HG03045 (cell line): ENCODE data around the gene ZNF778.

Source experiments
- ATAC-seq: cut with Tn5 transposase; IDR thresholded peaks from one replicate; pipeline ENCODE4 v1.9.1; 2021; ENCODE audit warnings: mild to moderate bottlenecking, moderate library complexity; ENCODE audit not compliant: unreplicated experiment

ZNF778 gene

DNA sequence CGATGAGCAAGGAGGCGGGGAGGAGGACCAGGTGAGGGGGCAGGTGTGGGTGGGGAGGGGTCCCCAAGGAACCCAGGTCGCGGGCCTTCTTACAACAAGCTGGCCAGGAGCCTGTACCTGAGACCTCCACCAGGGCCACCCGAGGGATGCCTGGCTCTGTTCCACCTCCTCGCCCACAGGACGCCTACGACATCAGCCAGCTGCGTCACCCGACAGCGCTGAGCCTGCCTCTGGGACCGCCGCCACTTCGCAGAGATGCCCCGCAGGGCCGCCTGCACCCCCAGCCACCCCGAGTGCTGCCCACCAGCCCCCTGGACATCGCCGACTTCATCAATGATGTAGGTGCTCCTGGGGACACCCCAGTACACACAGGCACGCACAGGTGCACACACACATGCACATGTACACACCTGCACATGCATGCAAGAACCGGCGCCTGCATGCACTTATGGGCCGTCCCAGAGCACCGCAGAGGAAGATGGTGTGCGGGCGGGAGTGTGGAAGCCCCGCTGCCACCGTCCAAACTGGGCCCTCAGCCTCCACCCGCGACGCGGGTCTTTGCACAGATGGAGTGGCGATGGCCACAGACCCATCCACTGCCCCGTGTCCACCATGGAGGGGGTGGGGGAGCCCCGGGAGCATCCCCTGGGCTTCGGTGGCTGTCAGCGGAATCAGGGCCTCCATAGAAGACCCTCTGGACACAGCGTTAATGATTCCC lies 23.8 kb upstream of the ZNF778 start:
- ATAC-seq, result no peak

DNA sequence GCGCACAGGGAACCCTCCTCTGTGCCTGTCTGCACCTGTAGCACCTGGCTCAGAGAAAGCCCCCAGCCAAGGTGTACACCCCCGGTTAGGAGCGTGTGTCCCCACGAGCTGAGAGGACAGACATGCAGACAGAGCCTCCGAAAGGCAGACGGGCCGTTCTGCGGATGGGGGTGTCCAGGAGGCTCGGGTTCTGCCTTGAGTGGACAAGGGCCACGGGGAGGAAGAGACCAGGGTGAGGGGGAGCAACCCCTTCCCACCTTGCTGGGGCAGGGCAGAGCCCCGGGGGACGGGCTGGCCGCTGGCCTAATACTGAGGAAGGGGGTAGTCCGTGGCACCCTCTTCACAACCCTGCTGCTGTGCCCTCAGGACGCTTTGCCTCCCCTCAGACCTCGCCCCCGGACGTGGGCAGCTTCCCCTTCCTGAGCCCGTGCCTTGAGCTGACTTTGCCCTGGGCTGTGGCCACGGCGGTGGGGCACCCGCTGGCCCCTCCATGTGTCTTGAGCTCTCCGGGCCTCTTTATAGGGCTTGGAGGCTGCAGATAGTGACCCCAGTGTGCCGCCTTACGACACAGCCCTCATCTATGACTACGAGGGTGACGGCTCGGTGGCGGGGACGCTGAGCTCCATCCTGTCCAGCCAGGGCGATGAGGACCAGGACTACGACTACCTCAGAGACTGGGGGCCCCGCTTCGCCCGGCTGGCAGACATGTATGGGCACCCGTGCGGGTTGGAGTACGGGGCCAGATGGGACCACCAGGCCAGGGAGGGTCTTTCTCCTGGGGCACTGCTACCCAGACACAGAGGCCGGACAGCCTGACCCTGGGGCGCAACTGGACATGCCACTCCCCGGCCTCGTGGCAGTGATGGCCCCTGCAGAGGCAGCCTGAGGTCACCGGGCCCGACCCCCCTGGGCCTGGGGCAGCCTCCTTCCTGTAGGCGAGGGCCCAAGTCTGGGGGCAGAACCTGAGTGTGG lies 22.9 kb upstream of the ZNF778 start:
- ATAC-seq, result no peak

DNA sequence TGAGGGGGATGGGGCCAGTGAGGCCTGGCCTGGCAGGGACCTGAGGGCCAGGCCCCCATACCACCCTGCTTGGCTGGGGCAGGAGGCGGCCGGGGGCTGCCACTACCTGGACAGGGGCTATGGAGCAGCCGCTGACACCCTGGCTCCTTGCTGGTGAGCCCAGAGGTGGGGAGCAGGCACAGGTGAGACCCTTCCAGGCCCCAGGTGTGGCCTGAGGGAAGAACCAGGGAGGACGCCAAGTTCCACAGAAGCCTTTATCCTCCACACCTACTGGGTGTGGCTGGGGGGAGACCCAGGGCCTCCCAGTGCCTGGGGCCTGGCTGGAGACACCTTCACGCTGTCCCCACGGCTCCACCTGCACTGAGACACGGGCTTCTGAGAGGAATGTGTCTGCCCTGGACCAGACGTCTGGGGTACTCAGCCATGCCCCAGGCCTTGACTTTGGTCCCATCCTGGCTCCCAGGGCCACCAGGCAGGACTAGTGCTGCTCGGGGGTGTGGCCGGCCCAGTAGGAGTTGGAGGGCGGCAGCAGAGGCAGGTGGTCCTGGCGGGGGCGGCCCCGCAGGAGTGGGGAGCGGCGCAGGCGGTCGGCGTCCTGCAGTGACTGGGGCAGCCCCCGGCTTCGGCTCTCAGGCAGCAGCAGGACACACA lies 21.9 kb upstream of the ZNF778 start:
- ATAC-seq, result no peak

DNA sequence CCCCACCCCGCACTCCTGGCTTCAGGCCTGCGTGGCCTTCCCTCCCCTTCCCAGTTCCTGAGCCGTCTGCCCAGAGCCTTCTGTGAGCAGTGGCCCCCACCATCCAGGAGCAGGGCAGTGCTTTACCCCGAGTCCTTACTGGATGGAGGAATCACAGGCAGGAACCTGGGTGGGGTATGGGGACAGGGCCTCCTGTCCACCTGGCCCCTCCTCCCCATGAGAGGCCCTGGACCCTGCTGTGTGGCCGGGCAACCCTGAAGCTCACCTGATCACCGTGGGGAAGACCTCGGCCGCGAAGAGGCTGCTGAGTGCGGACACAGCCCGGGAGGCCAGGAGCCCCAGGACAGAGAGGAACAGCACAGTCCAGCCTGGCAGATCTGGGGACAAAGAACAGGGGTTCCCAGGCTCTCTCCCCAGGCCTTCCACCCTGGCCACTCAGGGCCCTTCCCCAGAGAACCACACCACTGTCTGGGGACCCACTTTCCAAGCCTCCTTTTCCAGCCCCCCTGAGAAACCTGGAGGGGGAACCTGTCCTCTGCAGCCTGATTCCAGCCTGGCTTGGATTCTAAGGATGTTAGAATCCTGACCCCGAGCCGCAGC lies 20.4 kb upstream of the ZNF778 start:
- no peak for ATAC-seq

DNA sequence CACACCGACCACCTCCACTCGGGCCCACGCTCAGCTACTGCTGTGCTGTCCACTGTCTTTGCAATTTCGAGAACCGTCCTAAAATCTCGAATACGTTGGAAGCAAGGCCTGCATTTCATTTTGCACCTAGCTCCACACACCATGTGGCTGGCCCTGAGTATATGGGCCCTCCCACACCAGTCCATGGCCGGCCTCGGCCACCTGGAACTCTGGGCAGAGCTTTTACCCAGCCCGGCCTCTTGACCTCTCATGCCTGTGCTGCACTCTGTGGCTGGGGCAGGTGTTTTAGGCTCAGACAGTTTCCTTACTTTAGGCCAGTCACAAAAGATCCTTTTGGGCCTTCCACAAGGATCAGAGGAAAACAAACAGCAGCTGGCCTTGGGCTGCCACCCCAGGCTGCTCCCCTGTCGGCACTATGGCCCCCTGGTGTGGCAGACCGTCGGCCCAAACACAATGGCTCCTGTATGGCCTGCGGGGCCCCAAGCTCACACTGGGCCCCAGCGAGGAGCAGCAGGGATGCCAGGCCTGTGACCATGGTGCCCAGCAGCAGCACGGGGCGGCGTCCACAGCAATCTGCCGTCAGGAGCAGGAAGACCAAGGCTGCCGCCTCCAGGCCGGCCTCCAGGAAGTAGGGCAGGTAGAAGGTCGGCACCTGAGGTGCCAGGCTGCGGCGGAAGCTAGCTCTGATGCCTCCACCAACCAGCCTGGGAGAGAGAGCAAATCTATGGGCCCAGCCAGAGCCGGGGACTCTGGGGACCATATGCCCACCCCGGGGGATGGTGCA lies 19.7 kb upstream of the ZNF778 start:
- ATAC-seq, result no peak

DNA sequence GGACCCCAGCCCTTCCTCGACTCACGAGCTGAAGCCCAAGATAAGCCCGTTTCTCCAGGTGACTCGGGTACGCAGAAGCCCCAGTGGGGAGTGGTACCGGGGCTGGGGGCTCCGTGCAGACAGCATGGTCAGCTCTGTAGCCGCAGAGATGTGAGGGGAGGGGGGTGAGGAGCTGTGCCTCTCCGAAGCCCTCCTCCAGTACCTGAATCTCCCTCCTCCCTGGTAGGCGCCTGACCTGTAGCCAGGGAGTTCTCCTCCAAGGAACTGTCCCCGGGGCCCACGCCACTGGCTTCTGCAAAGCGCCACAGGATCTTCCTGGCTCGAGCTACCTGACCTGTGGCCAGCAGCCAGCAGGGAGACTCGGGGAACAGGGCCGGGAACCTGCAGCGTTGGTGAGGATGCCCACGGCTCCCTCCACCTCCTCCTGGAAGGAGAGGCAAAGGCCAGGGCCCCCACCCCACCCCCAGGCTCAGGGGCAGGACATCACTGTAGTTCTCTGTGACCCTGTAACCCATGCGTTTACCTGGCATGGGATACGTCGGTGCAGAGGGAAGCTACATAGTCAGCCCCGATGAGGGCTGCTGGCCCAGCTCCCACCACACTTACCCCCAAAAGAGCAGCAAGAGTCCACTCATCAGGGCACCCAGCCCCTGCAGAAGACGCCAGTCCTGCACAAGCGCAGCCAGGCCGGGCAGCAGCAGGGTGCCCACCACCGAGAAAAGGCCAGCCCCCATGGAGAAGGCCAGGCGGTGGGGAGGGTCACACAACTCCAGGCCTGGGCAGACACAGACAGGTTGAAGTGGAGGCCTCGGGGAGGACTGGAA lies 18.9 kb upstream of the ZNF778 start:
- no peak for ATAC-seq

DNA sequence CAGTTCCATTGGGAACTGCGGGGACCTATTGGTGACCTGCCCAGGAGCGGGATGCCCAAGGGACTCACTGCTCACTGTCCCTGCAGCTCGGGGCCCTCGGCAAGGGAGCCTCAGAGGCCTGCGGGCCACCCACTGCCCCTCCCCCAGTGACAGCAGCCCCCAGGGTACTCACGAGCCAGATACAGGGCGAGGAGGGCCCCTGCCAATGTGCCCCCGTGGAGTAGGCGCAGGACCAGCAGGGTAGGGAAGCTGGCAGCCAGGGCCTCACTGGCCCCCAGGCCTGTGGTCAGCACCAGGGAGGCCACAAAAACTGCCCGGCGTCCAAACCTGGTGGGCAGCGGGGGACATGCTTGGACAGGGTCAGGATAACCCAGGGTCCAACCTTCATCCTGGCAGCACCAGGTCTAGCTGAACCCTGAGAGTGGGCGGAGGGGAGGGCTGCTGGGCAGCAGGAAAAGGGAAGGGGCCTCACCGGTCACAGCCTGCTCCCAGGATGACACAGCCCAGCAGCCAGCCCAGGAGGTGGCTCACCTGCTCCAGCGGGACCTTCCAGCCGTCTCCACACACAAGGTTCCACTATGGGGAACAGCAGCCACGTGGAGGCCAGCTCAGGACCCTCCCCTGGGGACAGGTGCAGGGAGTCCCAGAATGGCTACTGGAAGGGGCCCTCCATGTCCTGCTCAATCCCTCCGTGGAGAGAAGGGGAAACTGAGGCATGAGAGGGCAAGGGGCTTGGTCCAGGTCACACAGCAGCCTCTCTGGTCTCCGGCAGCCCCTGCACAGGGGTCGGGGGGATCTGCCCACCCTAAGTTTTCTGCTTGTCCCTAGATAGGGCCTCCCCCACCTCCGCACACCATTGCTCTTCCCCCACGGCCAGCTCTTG lies 18.0 kb upstream of the ZNF778 start:
- no peak for ATAC-seq

DNA sequence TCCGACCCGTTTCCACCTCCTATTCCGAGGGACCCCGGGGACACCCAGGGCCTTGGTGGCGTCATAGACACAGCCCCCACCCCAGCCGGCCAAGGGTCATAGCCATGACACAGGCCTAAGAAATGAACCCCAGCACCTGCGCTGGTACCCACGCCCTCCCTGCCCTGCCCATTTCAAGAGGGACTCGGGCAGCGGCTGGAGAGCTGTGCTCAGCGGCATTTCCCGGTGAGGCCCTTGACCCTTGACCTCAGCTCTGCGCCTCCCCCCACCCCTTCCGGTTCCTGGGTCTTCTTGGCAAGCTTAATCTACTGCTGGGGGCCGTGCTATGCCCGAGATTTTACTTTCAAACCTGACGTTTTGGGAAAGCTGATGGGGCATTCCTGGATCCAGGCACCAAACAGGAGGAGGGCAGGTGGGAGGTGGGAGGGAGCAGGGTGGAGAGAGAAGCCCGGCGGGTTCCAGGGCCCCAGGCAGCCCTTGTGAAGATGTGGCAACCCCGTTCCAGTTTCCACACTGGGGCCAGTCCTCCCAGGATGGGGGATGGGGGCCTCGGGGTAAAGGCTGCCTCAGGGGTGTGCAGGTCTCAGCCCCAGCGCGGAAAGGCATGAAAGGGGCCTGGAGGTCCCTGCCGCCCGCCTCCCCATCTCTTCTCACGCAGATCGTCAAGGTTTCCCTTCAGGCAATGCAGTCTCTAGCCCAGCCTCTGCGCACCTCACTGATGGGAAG lies 17.2 kb upstream of the ZNF778 start, which contains the start of gene SLC22A31:
Gene SLC22A31, minus strand, starts transcription at position 414 of the 726 bp plus-strand sequence. Its CDS starts 36 bp downstream, at position 378.
- no peak for ATAC-seq

DNA sequence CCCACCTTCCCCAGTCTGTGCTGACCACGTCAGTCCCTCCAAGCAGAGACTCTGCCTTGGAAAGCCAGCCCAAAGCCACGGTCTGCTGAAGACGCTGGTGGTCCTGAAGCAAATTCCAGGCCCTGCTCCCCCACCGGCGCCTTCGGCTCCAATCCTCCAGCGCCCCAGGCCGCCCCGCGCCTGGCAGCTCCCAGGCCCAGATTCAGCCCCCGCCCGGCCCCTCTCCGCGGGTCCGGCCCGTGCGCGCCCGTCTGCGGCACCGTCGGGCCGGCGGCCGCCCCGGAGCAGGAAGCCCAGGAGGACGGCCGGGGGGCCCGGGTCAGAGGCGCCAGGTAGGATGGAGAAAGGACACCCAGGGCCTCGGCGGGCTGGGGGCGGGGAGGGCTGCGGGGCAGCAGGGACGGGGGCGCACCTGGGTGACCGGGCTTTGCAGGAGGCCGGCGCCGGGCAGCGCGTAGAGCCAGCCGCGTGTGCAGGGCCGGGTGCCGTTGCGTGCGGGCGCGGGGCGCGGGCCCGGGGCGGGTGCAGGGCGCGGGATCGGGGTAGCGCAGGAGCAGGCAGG lies 16.6 kb upstream of the ZNF778 start:
- ATAC-seq, result no peak

DNA sequence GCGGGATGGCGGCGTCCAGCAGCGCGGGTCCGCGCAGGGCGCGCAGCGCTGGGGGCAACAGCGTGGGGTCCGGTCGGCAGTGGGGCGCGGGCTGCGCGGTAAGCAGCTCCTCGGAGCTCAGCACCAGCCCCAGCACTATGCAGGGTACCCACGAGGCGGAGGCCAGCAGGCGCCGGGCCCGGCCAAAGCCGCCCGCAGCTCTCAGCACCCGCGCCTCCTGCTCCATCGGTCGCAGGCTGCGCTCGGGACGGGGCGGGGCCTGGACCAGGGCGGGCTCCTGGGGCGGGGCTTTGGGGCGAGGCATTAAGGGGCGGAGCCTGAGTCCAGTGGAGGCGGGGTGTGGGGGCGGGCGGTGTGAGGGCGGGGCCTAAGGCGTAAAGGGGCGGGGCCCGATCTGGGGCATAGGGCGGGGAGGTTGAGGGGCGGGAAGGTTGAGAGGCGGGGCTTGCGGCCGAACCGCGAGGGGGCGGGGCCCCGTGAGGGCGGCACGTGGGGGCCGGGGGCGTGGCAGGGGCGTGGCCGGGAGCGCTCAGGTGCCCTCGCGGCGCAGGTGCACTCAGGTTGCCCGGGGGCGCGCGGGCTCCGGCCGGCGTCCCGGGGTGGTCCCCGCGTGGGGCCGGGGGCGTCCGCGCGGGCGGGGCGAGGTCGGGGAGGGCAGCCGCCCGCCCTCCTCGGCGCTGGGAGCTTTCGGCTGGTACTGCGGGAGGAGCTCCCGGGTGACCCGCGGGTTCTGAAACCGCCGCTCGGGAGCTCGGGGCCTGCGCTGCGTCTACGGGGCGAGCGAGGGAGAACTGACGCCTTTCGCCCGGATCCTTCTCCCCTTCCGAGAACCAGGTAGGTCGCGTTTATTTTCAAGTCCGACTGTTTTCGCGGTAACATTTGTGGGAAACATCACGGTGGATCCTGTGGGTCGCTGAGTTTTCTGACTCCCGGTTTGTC lies 15.8 kb upstream of the ZNF778 start:
- ATAC-seq, result no peak

DNA sequence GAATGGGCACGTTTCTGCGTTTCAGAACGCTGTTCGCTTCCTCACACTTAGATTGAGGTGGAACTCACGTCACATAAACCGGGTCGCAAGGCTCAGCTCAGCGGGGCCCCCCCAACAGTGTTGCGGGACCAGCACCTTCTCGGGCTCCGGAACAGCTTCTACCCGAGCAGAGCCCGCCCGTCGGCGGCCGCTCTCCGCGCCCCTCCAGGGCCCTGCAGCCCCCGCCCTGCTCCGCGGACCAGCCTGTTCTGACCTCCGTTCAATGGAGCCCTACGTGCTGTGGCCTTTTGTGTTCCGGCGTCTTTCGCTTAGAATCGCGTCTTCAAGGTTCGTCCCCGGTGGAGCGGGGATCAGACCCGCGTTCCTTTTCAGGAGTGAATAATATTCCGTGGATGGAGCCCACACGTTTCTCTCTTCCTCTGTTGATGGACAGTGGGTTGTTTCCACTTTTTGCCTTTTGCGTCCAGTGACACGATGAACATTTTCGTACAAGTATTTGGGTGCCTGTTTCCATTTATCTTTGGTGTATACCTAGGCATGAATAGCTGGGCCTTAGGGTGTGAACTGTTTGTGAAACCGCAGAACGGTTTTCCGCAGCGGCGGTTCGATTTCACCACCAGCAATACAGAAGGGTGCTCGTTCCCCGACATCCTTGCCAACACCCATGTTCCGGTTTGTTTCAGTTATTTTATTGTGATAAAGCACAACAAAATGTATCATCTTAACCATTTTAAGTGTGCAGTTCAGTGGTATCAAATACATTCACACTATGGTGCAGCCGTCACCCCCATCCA lies 14.9 kb upstream of the ZNF778 start:
- no peak for ATAC-seq

DNA sequence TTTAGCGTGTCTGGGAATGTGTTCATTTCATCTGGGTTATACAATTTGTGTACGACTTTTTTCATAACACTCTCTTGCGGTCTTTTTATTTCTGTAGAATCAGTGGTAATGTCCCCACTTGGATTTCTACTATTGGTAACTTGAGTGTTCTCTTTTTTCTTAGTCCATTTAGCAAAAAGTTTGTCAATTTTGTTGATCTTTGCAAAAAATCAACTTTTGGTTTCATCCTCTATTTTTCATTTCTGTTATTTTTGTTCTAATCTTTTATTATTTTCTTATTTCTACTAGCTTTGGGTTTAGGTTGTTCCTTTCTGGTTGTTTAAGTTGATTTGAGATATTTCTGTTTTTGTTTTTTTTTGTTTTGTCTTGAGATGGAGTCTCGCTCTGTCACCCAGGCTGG lies 9.5 kb upstream of the ZNF778 start:
- no peak for ATAC-seq

DNA sequence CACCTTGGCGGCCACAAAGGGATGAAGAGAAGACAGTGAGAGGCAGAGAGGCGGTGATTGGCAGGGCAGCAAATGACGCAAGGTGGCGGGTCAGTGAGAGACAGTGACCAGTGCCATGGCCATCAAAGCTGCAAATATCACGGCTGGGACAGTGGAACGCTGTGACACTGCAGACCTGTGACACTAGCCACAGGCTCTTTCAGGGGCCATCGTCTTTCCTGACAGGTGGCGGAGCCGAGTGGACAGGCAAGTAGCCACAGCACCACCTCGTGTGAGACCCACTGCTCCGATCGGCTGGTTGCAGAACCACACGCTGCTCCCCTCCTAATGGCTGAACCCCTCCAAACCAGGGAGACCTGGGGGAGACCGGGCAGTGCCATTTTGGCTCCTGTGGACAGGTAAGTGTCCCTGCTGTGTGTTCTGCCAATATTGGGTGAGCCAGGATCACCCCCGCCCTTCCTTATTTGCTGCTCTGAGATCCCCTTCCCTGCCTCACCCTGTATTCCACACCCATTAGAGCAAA lies 7.9 kb upstream of the ZNF778 start:
- ATAC-seq, result no peak

DNA sequence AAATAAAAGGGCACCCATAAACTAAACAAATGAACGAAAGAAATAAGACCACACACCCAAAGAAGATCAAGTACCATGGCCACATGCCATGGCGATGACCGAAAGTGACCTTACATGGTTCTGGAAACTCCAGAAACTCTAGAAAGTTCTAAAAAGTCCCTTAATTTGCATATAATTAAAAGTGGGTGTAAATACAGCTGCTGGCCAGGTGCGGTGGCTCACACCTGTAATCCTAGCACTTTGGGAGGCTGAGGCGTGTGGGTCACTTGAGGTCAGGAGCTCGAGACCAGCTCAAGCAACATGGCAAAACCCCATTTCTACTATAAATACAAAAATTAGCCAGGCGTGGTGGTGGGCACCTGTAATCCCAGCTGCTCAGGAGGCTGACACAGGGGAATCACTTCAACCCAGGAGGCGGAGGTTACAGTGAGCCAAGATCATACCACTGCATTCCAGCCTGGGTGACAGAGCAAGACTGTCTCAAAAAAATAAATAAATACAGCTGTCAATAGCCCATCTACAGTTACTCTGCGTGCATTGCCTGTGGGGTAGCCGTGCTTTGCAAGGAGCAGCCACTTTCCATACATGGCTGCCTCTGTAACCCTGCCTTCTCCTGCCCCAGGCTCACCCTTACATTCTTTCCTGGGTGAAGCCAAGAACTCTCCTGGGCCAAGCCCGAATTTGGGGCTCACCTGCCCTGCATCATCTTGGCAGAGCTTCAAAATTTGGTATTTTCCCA lies 7.2 kb upstream of the ZNF778 start:
- ATAC-seq, result no peak
